ENCODE measurements around the gene MED12L. TPM values are rescaled to one million over a fixed set of nuclear protein-coding genes. Genes with fewer than 3 reads are reported as not detected.

Gene MED12L
- total RNA-seq, 1 experiment from 2014 or later: 6.4 TPM

- ATAC-seq: no peak
- Histone ChIP-seq H3K4me2 (ENCODE audit: low read length) (no peak overlapping the region), H3K27me3 (ENCODE audit: insufficient read depth, low read length) (no peaks in the 10 kb centered on the region), H4K20me1 (ENCODE audit: insufficient read depth) (no peaks in the 10 kb centered on the region), H3K4me1 (ENCODE audit: control insufficient read depth in 1 of 2, insufficient read depth in 2 of 2, low read length in 2 of 2) (no peaks in the 10 kb centered on the region), H3K9me2 (ENCODE audit: insufficient read depth) (no peaks in the 10 kb centered on the region), H3K36me3 (ENCODE audit: control insufficient read depth in 1 of 2, insufficient read depth in 2 of 2, low read length in 2 of 2) (no peaks in the 10 kb centered on the region), H3K79me2 (ENCODE audit: insufficient read depth, low read length) (no peaks in the 10 kb centered on the region), H2AFZ (ENCODE audit: low read depth, low read length, poor library complexity, severe bottlenecking) (no peak overlapping the region), H3K27ac (ENCODE audit: low read depth, low read length) (no peak overlapping the region), H3K4me3 (replicated peaks in 1 of 2; ENCODE audit: low read depth in 1 of 2, low read length in 2 of 2) (no peak overlapping the region), H3K9ac (ENCODE audit: low read length) (no peak overlapping the region), H3K9me3 (ENCODE audit: control insufficient read depth in 1 of 2, insufficient read depth in 1 of 2, low read depth in 1 of 2, low read length in 2 of 2) (no peaks in the 10 kb centered on the region)
- POLR2A ChIA-PET: no interaction called here
- RAD21 ChIA-PET (ENCODE audit: low non-redundant PET in 1 of 2, low total read pairs in 2 of 2, uncharacterized antibody in 2 of 2, unreplicated experiment in 2 of 2): no interaction called here
- intact Hi-C loops (cut with micrococcal nuclease): no loop called here
- CTCF ChIA-PET: no interaction called here
- no peak for DNase-seq (ENCODE audit: low read depth, low spot score)
- no TSS peak for BruUV-seq (replicated peaks)
- TF ChIP-seq CEBPB (IDR thresholded peaks at IDR 0.05; ENCODE audit: low read depth): no peak
- TF ChIP-seq SIN3A (IDR thresholded peaks at IDR 0.05; ENCODE audit: low read depth): no peak
- TF ChIP-seq ZNF274 (IDR thresholded peaks at IDR 0.05; ENCODE audit: low read depth, low read length): no peak
- TF ChIP-seq EGR1 (IDR thresholded peaks at IDR 0.05; ENCODE audit: low read depth): no peak
- TF ChIP-seq TCF7L2 (IDR thresholded peaks at IDR 0.05; ENCODE audit: borderline replicate concordance, extremely low read depth, insufficient read depth, insufficient read length): no peak
- no peak for TF ChIP-seq FOSL1 (IDR thresholded peaks at IDR 0.05; ENCODE audit: low read depth)
- no peak for TF ChIP-seq RAD21 (IDR thresholded peaks at IDR 0.05; ENCODE audit: low read depth)
- no peak for TF ChIP-seq ZBTB33 (IDR thresholded peaks at IDR 0.05; ENCODE audit: extremely low read depth, insufficient replicate concordance, low read length)
- no peak for TF ChIP-seq CTCF (IDR thresholded peaks at IDR 0.05 in 2 of 3, conservative IDR thresholded peaks at IDR 0.05 in 1 of 3; ENCODE audit: borderline replicate concordance in 1 of 3, insufficient read depth in 1 of 3, low read depth in 2 of 3, low read length in 2 of 3)
- no peak for TF ChIP-seq POLR2A (IDR thresholded peaks at IDR 0.05; ENCODE audit: borderline replicate concordance, extremely low read depth, insufficient read depth, insufficient read length)
- TF ChIP-seq ZFX (IDR thresholded peaks at IDR 0.05): no peak
- TF ChIP-seq SP1 (IDR thresholded peaks at IDR 0.05; ENCODE audit: low read depth): no peak
- TF ChIP-seq EZH2phosphoT487 (IDR thresholded peaks at IDR 0.05; ENCODE audit: borderline replicate concordance): no peak
- TF ChIP-seq REST (IDR thresholded peaks at IDR 0.05; ENCODE audit: low read depth): no peak
- TF ChIP-seq JUND (IDR thresholded peaks at IDR 0.05): no peak
- TF ChIP-seq MAX (IDR thresholded peaks at IDR 0.05): no peak
- TF ChIP-seq YY1 (IDR thresholded peaks at IDR 0.05; ENCODE audit: extremely low read depth, insufficient replicate concordance, low read depth, low read length): no peak
- no peak for TF ChIP-seq ATF3 (IDR thresholded peaks at IDR 0.05)
- no peak for TF ChIP-seq POLR2AphosphoS5 (IDR thresholded peaks at IDR 0.05; ENCODE audit: low read depth, low read length)
Observed at GRCh38 chr3:151101270-151101969, 16.0 kb downstream of the MED12L start.
